Measurements from ENCODE around the gene FANCC.
"Not testable (repeated sequence)": the region's sequence is repeated elsewhere in the genome, so short reads cannot be mapped to it uniquely, and the experiment has no call there.

Gene FANCC

DNA sequence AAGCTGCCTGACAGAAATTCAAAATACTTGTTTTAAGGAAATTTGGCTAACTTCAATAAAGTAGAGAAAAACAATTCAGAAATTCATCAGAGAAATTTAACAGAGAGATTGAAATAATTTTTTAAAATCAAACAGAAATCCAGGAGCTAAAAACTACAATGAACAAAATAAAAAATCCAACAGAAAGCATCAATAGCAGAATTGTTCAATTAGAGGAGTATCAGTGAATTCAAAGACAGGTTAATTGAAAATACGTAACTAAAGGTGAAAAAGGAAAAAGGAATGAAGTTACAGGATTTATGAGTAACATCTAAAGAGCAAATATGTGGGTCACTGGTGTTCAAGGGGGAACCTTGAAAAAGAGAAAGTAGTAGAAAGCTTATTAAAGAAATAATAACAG is 36.8 kb downstream of the FANCC start:
- no peak for DNase-seq (ENCODE audit: low spot score)

DNA sequence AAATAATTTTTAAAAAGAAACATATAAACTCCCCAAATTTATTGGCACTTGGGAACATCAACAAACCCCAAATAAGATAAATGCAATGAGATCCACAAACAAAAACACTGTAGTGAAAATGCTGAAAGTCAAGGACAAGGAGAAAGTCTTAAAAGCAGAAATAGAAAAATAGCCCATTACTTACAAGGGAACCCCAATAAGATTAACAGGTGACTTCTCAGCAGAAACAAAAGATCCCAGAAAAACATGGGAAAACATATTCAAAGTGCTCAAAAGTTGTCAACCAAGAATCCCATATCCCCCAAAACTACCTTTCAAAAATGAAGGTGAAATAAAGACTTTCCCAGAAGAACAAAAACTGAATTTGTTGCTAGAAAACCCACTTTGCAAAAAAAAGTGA is 40.0 kb downstream of the FANCC start:
- DNase-seq (ENCODE audit: low spot score) = no peak

GRCh38 chr9:95276395-95276954 is 41.0 kb downstream of the FANCC start:
- DNase-seq (ENCODE audit: low spot score) = no peak

DNA sequence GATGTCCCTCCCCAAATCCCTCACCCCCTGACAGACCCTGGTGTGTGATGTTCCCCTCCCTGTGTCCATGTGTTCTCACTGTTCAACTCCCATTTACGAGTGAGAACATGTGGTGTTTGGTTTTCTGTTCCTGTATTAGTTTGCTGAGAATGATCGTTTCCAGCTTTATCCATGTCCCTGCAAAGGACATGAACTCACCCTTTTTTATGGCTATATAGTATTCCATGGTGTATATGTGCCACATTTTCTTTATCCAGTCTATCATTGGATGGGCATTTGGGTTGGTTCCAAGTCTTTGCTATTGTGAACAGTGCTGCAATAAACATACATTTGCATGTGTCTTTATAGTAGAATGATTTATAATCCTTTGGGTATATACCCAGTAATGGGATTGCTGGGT is 43.3 kb downstream of the FANCC start:
- DNase-seq (ENCODE audit: low spot score) = not testable (repeated sequence)

DNA sequence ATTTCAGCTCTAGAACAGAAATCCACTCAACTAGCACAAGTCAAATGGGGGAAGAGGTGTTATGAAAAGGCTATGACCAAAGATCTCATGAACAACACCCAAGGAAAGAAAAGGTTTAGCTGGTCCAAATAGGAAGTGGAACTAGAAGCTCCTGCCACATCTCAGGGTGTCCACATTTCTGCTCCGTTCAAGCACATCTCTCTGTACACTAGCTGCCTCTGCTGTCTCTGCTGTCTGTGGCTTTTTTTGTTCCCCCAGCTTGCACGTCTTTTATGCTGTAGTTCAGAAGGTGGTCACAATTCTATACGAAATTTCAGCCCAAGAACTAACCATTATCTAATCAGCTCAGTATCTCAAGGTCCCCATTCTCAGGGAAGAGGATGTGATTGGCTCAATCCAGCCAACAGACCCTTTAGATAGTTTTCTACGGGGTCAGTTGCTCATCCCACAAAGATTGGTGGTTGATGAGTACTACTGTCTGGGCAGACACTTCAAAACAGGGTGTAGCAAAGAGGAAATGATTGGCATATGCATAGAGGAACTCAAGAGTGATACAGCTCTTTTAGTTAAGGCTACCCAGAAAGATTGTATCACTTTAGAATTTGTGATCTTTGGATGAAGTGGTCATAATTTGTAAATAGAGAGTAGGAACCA is 44.0 kb downstream of the FANCC start:
- DNase-seq (ENCODE audit: low spot score) = no peak

GRCh38 chr9:95272830-95273229 is 44.7 kb downstream of the FANCC start:
- no peak for DNase-seq (ENCODE audit: low spot score)

DNA sequence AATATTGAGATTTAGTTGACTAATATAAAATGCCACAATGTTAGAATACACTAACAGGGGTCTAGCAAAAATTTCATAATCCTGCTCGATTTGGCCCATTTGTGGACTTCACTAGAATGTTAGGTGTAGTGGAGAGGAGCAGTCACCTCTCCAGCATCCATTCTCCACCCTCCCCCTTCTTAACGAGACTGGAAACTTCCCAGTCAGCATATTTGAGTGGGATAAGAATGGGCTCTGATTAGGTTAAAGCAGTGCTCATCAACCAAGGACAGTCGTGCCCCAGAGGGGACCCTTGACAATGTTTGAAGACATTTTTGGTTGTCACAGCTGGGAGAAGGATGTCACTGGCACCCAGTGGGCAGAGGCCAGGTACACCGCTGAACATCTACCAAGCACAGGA is 46.7 kb downstream of the FANCC start:
- DNase-seq (ENCODE audit: low spot score) = no peak

DNA sequence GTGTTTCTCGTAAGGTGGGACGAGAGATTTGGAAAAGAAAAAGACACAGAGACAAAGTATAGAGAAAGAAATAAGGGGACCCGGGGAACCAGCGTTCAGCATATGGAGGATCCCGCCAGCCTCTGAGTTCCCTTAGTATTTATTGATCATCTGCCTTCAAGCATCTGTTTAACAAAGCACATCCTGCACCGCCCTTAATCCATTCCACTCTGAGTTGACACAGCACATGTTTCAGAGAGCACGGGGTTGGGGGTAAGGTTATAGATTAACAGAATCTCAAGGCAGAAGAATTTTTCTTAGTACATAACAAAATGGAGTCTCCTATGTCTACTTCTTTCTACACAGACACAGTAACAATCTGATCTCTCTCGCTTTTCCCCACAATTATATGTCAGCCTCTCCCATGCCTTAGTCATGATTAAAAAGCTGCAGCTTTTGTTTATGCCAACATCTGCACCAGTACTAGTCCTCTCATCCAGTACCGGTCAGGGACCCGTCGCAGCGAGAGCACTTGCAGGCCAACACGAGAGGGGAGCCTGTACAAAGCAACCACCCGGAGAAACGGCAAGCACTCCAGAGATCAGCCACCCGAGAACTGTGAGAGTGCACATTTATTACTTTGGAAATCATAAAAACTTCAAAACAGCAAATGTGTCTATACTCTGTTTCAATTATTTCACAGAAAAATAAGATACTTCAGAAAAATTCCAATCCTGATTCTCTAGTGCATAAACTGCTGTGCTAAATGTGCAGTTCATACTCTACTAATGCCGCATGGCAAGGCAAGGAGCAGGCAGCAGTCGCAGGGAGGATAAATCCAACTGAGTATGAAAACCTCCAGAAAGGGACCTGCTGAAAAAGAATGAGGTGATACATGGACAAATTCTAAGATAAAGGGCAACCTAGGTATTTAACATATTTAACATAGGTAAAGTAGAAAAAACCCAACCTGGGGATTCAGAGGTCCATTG is 47.4 kb downstream of the FANCC start:
- not testable (repeated sequence) for DNase-seq (ENCODE audit: low spot score)

DNA sequence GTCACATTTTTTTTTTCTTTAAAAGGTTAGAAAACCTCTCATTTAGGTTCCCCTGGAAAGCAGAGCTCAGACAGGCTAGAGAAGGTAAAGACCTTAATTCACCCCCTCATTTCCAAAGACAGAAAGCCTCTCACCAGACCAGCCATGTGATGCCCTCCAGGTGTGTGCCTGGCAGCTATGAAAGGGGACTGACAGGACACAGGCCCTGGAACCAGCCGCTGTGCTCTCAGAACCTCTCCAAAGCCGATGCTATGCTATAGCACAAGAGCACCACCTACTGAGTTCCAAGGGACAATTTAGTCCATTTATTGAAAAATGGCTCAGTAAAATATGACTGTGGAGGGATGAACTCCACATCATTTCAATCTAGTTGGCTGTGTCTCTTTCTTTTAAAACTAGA is 48.8 kb downstream of the FANCC start:
- DNase-seq (ENCODE audit: low spot score) = peak; percentile 38

GRCh38 chr9:95266649-95267048 is 50.9 kb downstream of the FANCC start:
- DNase-seq (ENCODE audit: low spot score) = no peak

- no peak for DNase-seq (ENCODE audit: low spot score)
These were observed 51.5 kb downstream of the FANCC start for GRCh38 chr9:95265960-95266359.

DNA sequence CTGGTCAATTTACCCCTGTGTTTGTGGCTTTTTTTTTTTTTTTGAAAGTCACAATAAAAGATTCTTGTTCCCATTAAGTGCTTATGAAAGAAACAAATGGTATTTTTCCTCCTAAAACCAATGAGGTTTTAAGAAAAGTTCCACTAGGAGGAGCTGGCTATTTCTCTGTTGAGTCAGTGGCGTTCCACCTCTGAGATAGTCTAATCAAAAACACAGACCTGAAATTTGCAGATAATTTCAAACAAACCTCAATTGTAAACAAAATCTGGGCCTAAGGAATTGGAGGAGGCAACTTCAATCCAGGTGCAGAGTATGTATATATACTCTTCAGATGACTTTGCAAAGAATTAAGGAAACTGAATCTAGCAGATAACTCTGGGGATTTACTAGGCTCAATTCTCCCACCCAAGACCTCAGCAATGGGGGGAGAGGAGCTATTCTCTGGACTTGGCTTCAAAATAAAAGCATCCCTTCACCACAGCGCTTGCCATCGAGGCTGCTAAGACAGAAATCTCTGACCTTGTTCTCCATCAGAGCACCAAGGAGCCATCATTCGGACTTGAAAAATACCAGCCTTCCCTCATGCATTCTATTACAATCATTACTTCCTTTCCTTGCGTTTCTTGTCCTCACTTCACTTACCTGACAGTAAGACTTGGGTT is 52.4 kb downstream of the FANCC start:
- DNase-seq (ENCODE audit: low spot score) = peak; percentile 3

DNA sequence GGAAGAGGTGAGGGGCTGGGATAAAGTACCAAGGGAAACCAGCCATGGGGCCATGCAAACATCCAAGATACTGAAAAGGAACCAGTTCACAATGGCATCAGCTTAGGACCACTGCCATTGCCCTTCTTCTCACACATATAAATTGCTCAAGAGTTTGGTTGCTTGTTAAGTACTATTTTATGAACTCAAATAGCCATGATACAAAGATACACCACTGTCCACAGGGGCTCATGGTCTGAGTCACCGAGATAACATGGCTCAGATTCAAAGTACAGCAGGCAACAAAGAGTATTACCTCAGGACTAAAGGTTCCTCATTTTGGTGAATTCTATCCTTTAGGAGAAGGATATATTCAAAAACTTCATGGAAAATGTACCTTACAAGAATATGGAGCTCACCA is 55.6 kb downstream of the FANCC start:
- DNase-seq (ENCODE audit: low spot score) = no peak

DNA sequence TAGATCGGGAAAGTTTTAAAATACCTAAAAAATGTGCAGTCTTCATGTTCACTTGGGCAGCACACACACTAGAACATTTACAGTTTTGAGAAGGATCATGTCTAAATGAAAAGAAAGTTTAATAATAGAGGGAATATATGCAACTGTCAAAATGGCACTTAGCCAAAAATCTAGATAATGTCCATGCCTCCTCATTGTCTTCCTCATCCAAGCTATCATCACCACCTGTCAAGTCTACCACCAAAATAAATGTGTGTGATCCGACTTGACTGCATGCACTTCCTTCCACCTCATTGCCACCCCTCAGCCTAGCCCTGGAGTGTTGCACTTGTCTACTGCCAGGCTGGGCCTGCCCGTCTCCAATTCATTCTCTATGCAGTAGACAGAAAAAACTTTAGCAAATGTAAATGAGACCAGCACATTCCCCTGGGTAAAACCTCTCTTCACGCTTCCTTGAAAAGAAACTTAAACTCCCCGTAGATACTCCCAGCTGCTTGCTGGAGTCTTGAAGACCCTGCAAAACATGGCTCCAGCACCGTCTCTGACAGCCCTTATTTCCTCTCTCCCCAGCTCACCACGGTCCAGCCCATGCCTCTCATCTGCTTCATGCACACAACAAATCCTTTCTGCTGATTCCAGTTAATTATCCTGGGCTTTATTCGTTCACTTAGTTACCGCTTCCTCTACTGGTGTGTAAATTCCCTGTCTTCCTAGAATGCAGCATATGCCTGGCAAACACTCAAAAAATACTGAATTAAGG is 66.9 kb downstream of the FANCC start:
- no peak for DNase-seq (ENCODE audit: low spot score)

- no peak for DNase-seq (ENCODE audit: low spot score)
These were observed 67.5 kb downstream of the FANCC start for GRCh38 chr9:95249986-95250385.

GRCh38 chr9:95246547-95246946 is 71.0 kb downstream of the FANCC start:
- DNase-seq (ENCODE audit: low spot score) = no peak

- DNase-seq (ENCODE audit: low spot score) = no peak
These were observed 74.9 kb downstream of the FANCC start for GRCh38 chr9:95242613-95243012.

GRCh38 chr9:95239071-95239470 is 78.4 kb downstream of the FANCC start:
- DNase-seq (ENCODE audit: low spot score) = no peak

DNA sequence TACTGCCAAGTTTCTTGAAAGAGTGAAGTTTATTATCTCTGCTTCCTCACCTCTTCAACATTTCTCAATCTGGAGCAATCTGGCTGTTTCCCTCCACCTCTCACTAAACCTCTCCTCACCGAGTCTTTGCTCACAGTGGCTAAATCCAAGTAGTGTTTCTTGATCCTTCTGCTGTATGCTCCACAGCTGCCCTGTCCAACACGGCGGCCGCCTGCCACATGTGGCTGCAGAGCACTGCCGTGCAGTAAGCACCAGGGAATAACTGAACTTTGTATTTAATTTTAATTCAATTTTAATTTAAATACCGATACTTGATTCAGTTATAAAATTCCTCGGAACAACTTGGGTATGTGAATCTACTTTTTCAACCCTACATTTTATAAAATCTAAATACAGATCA is 80.2 kb downstream of the FANCC start:
- no peak for DNase-seq (ENCODE audit: low spot score)

GRCh38 chr9:95230046-95230445 is 87.5 kb downstream of the FANCC start:
- DNase-seq (ENCODE audit: low spot score) = no peak

GRCh38 chr9:95229230-95229915 is 88.1 kb downstream of the FANCC start:
- DNase-seq (ENCODE audit: low spot score) = no peak

Measured in globus pallidus (tissue), 1 donor.